ENCODE results near the gene FOXR1.
"Not testable (repeated sequence)": the region's sequence is repeated elsewhere in the genome, so short reads cannot be mapped to it uniquely, and the experiment has no call there.

FOXR1 gene

GRCh38 chr11:118997627-118998387 is 26.2 kb downstream of the FOXR1 start, which contains the start of gene CENATAC:
Gene CENATAC (plus strand): TSS chr11:118998138. CDS start chr11:118998198, 60 bp downstream.
- DNase-seq (ENCODE audit: low read depth, low spot score), result peak; percentile 32

GRCh38 chr11:118998388-118998717 is 26.8 kb downstream of the FOXR1 start:
- DNase-seq (ENCODE audit: low read depth, low spot score), result no peak

- DNase-seq (ENCODE audit: low read depth, low spot score), result no peak
Observed at GRCh38 chr11:118998822-118999221, 27.3 kb downstream of the FOXR1 start.

- DNase-seq (ENCODE audit: low read depth, low spot score), result no peak
Observed at GRCh38 chr11:119000906-119001305, 29.3 kb downstream of the FOXR1 start.

GRCh38 chr11:119006656-119007055 is 35.1 kb downstream of the FOXR1 start:
- no peak for DNase-seq (ENCODE audit: low read depth, low spot score)

- DNase-seq (ENCODE audit: low read depth, low spot score), result no peak
Observed at GRCh38 chr11:119011476-119012053, 40.0 kb downstream of the FOXR1 start.

GRCh38 chr11:119012629-119013170 is 41.1 kb downstream of the FOXR1 start:
- no peak for DNase-seq (ENCODE audit: low read depth, low spot score)

GRCh38 chr11:119014209-119014924 is 42.8 kb downstream of the FOXR1 start:
- DNase-seq (ENCODE audit: low read depth, low spot score), result no peak

- DNase-seq (ENCODE audit: low read depth, low spot score), result no peak
Observed at GRCh38 chr11:119015054-119015611, 43.6 kb downstream of the FOXR1 start.

GRCh38 chr11:119016216-119017009 is 44.9 kb downstream of the FOXR1 start:
- no peak for DNase-seq (ENCODE audit: low read depth, low spot score)

GRCh38 chr11:119017377-119017776 is 45.8 kb downstream of the FOXR1 start:
- DNase-seq (ENCODE audit: low read depth, low spot score), result not testable (repeated sequence)

GRCh38 chr11:119018074-119018938 is 46.7 kb downstream of the FOXR1 start, which contains the start of the genes RPS25 and TRAPPC4:
Gene RPS25 (minus strand): TSS chr11:119018343. CDS start chr11:119018284, 59 bp downstream.
Gene TRAPPC4 (plus strand): TSS chr11:119018766. CDS start chr11:119018796, 30 bp downstream.
- peak; percentile 90 for DNase-seq (ENCODE audit: low read depth, low spot score)

- DNase-seq (ENCODE audit: low read depth, low spot score), result no peak
Observed at GRCh38 chr11:119019996-119020395, 48.4 kb downstream of the FOXR1 start.

- no peak for DNase-seq (ENCODE audit: low read depth, low spot score)
Observed at GRCh38 chr11:119021631-119022030, 50.1 kb downstream of the FOXR1 start.

- DNase-seq (ENCODE audit: low read depth, low spot score), result no peak
Observed at GRCh38 chr11:119023741-119024140, 52.2 kb downstream of the FOXR1 start.

- DNase-seq (ENCODE audit: low read depth, low spot score), result no peak
Observed at GRCh38 chr11:119024430-119025098, 53.0 kb downstream of the FOXR1 start.

- DNase-seq (ENCODE audit: low read depth, low spot score), result no peak
Observed at GRCh38 chr11:119025099-119025473, 53.5 kb downstream of the FOXR1 start.

GRCh38 chr11:119025541-119025940 is 54.0 kb downstream of the FOXR1 start:
- DNase-seq (ENCODE audit: low read depth, low spot score), result no peak

GRCh38 chr11:119025978-119026766 is 54.6 kb downstream of the FOXR1 start:
- DNase-seq (ENCODE audit: low read depth, low spot score), result no peak
